ENCODE results near the gene RCSD1.

DNA sequence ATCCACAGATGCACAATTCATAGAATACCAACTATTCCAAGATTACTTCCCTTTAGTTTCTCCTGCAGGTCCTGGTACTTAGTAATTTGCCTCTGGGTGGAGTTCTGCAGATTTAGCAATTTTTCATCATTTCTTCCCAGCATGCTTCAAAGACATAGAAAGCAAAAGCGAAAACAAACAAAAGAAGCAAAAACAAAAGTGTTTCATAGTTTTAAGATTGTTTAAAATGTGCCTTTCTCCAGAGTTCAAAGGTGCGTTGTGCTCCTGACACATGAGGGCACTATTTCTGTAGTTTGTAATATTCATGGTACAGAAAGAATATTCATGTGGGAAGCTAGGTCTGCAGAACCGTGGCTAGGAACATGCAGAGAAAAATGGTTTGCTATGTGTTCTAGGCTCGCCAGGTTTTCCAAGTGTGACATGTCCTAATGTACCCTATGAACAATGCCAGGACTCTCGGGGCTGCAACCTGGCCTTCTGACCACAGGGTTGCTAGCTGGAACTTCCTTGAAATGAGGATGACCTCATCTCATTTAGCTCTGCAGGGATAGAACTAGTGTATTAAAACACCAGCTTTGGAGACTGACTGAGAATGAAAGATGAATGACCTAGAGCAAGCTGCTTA, 30.0 kb upstream of the RCSD1 start:
- TF ChIP-seq, protein P1, sequence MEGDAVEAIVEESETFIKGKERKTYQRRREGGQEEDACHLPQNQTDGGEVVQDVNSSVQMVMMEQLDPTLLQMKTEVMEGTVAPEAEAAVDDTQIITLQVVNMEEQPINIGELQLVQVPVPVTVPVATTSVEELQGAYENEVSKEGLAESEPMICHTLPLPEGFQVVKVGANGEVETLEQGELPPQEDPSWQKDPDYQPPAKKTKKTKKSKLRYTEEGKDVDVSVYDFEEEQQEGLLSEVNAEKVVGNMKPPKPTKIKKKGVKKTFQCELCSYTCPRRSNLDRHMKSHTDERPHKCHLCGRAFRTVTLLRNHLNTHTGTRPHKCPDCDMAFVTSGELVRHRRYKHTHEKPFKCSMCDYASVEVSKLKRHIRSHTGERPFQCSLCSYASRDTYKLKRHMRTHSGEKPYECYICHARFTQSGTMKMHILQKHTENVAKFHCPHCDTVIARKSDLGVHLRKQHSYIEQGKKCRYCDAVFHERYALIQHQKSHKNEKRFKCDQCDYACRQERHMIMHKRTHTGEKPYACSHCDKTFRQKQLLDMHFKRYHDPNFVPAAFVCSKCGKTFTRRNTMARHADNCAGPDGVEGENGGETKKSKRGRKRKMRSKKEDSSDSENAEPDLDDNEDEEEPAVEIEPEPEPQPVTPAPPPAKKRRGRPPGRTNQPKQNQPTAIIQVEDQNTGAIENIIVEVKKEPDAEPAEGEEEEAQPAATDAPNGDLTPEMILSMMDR (IDR thresholded peaks at IDR 0.05): peak; percentile 44 to 85 (median 72)
- no peak for TF ChIP-seq POLR2A (IDR thresholded peaks at IDR 0.05)
